Activated naive CD4-positive, alpha-beta T cell treated with anti-CD3 and anti-CD28 coated beads, Interleukin-2, amount 50 U/mL, for 72 hours (primary cell): ENCODE results near the gene MBD3. TPM values are rescaled to one million over a fixed set of nuclear protein-coding genes. Genes with fewer than 3 reads are reported as not detected.
"Not testable (repeated sequence)": the region's sequence is repeated elsewhere in the genome, so short reads cannot be mapped to it uniquely, and the experiment has no call there.

Experiments used
- ATAC-seq, 2 donors: fragments of 150-1000 bp; cut with Tn5 transposase; 2 replicates each; pipeline ENCODE4 v1.10.0; 2021; ENCODE audit warnings: mild to moderate bottlenecking in 2 of 2, moderate library complexity in 2 of 2
- DNase-seq, 2 donors: peaks; one replicate each; pipeline ENCODE4 v3.0.0; 2021 to 2022; ENCODE audit warnings: low spot score in 2 of 2
- H3K27ac Mint-ChIP-seq, 2 donors: one replicate each; pipeline ENCODE4 v1.8.0; 2022; ENCODE audit warnings: mild to moderate bottlenecking in 2 of 2, mixed read lengths in 2 of 2
- H3K36me3 Mint-ChIP-seq, 2 donors: one replicate each; pipeline ENCODE4 v1.8.0; 2022; ENCODE audit warnings: mixed read lengths in 2 of 2
- H3K9me3 Mint-ChIP-seq, 2 donors: one replicate each; pipeline ENCODE4 v1.8.0; 2022; ENCODE audit warnings: mixed read lengths in 2 of 2
- total RNA-seq, 2 donors: library from RNA; stranded (reverse); gene quantifications; one replicate each; pipeline ENCODE4 v1.2.3, GENCODE V29; 2022

MBD3 gene
- total RNA-seq, 2 donors from 2014 or later, result 50.8 to 103 TPM

DNA sequence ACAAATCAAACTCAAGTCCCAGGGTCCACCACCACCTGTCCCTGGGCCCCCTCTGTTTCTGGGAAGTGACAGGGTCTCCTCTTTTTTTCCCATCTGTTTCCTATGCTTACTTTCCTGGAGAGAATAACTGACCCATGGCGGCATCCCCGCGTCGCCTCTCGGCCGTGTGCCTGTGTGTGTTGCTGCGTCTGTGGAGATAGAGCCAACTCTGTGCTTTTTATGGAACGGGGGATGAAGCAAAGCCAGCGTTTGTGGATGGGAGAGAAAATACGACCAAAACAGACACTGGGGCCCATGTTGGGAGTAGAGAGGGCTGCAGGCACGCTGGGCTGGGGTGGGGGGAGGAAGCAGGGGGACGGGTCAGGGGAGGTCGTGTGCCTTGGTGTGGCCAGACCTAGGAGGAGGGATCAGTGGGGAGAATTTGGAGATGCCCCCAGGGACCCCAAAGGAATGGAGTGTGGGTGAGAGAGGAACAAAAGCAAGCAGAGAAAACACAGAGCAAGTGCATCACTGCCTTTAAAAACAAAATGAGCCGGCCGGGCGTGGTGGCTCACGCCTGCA is 52.2 kb downstream of the MBD3 start:
- ATAC-seq (no peak), DNase-seq (no peak)
- H3K27ac Mint-ChIP-seq, result peak overlapping the region in 1 of 2 donors; percentile 66
- no peaks in the 10 kb centered on the region for H3K36me3 Mint-ChIP-seq
- no peaks in the 10 kb centered on the region for H3K9me3 Mint-ChIP-seq

GRCh38 chr19:1539749-1540148 is 52.9 kb downstream of the MBD3 start:
- H3K9me3 Mint-ChIP-seq, H3K27ac Mint-ChIP-seq: not testable (repeated sequence)

DNA sequence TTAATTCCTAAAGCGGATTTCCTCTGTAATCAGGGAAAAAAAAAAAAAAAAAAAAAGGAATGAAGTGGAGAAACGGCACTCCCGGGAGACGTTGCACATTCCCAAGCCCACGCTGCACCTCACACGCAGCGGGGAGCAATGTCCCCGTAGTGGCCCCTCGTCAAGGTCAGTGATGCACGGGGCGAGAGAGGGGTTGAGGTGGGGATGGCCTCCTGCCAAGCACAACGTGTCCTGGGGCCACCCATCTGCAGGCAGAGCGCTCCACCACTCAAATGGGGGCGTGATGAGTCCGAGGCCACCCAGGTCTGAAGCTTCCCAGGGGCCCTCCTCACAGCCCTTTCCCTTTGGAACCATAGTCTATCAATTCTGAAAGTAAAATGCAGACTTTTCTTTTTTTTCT is 53.7 kb downstream of the MBD3 start:
- ATAC-seq (no peak), DNase-seq (no peak)
- H3K27ac Mint-ChIP-seq, result no peak overlapping the region
- no peaks in the 10 kb centered on the region for H3K36me3 Mint-ChIP-seq
- H3K9me3 Mint-ChIP-seq, result no peaks in the 10 kb centered on the region

More at GRCh38 chr19:1539749-1540148, 52.9 kb downstream of the MBD3 start:
- DNase-seq, ATAC-seq, H3K36me3 Mint-ChIP-seq: not testable (repeated sequence)

DNA sequence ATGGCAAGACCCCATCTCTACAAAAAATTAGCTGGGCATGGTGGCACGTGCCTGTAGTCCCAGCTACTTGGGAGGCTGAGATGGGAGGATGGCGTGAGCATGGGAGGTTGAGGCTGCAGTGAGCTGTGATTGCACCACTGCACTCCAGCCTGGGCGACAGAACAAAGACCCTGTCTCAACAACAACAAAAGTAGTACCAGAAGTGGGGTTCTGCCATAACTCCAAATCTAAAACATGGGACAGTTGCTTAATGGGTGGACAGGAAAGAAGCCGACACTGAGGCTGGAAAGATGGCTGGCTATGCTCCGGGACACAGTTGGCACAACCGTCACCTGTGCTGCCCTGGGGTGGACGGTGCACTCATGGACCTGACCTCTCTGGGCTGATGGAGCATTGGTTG is 57.0 kb downstream of the MBD3 start:
- not testable (repeated sequence) for ATAC-seq, H3K36me3 Mint-ChIP-seq, H3K9me3 Mint-ChIP-seq, H3K27ac Mint-ChIP-seq, DNase-seq

DNA sequence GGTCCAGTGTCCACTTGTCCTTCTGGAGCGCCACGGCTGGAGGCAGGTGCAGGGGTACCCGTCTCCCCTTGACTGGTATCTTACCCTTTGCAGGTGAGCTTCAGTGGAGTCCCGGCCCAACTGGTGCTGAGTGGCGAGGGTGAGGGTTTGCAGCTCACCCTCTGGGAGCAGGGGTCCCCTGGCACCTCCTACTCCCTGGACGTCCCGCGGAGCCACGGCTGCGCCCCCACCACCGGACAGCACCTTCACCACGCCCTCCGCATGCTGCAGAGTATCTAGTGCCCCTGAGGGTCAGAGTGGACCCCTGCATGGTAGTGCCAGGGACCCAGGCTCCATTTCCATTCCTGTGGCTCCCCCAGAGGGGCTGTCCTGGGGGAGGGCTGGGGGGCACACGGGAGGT is 57.7 kb downstream of the MBD3 start:
- H3K36me3 Mint-ChIP-seq, result no peaks in the 10 kb centered on the region
- no peaks in the 10 kb centered on the region for H3K9me3 Mint-ChIP-seq
- no peak overlapping the region for H3K27ac Mint-ChIP-seq
- no peak for DNase-seq
- no peak for ATAC-seq

DNA sequence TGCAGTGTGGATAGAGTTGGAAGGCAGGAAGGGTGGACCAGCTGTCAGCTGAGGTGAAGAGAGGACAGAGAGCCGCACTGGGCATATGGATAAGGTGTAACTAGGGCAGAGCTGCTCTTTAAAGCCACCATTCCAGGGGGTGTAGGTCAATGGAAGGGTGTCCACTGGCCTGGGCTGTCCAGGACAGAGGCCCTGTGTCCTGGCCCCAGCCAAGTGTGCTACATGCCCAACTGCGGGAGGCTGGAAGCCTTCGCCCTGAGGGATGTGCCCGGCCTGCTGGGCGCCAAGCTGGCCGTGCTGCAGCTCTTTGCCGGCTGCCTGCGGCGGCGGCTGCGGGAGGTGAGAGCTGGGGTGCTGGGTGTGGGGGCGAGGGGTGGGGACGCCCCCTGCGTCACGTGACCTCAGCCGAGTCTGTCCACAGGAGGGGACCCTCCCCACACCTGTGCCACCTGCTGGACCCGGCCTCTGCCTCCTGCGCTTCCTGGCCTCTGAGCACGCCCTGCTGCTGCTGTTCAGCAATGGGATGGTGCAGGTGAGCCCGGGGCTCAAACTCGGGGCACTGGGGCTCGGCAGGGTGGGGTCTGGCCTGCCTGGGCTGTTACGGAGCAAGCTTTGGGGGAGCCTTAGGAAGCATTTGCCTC is 59.0 kb downstream of the MBD3 start:
- DNase-seq (no peak), ATAC-seq (no peak)
- H3K27ac Mint-ChIP-seq, result no peak overlapping the region
- no peaks in the 10 kb centered on the region for H3K36me3 Mint-ChIP-seq
- no peaks in the 10 kb centered on the region for H3K9me3 Mint-ChIP-seq

DNA sequence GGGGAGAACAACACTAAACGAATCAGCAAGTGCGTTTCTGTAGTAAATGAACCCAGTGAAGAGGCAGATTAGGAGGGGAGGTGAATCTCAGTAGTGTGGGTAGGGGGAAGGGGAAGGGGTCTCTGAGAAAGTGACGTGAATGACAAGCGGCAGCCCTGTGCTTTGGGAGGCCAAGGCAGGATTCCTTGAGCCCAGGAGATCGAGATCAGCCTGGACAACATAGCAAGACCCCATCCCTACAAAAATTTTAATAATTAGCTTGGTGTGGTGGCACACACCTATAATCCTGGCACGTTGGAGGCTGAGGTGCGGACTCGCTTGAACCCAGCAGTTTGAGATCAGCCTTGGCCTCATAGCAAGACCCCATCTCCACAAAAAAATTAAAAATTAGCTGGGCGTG is 60.7 kb downstream of the MBD3 start:
- no peaks in the 10 kb centered on the region for H3K9me3 Mint-ChIP-seq
- H3K36me3 Mint-ChIP-seq, result no peaks in the 10 kb centered on the region
- H3K27ac Mint-ChIP-seq, result no peak overlapping the region
- ATAC-seq (no peak), DNase-seq (no peak)

DNA sequence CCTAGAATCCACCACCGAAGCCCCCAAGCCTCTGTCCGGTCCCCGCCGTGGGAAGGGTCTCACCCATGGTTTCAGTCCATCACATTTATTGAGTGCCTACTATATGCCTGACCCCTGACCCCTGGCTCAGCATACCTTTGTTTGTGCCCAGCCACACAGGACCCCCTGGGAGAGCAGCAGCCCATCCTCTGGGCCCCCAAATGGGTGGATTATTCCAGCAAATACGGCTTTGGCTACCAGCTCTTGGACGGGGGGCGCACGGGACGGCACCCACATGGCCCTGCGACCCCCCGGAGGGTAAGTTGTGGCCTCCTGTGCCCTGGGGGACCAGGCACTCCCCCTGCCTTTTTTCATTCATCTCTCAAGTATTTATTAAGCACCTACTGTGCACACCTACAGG is 61.1 kb downstream of the MBD3 start:
- Mint-ChIP-seq H3K9me3 (no peaks in the 10 kb centered on the region), H3K36me3 (no peaks in the 10 kb centered on the region), H3K27ac (no peak overlapping the region)
- DNase-seq (no peak), ATAC-seq (no peak)

- not testable (repeated sequence) for H3K9me3 Mint-ChIP-seq, H3K36me3 Mint-ChIP-seq, H3K27ac Mint-ChIP-seq, ATAC-seq, DNase-seq
Measured at GRCh38 chr19:1530856-1531255, 61.8 kb downstream of the MBD3 start.

DNA sequence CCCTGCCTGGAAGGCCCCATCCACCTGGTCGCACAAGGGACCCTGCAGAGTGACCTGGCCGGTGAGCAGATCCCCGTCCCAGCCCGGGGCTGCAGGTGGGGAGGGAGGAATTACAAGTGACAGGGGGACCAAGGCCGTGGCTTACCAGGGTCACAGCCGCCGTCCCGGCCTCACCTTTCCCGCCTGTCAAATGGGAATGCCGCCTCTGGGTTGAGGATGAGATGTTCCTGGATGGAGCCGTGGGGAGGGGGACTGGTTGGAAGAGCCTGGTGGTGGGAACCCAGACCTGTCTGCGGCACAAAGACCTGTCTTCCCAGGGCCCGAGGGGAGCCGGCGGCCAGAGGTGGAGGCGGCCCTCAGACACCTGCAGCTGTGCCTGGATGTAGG is 63.2 kb downstream of the MBD3 start:
- H3K27ac Mint-ChIP-seq, result no peak overlapping the region
- H3K36me3 Mint-ChIP-seq, result peaks cover 0 to 5% of the 10 kb centered on the region in 2 donors
- ATAC-seq, result no peak
- DNase-seq, result no peak
- H3K9me3 Mint-ChIP-seq, result no peaks in the 10 kb centered on the region

GRCh38 chr19:1528596-1529429 is 63.9 kb downstream of the MBD3 start:
- H3K36me3 Mint-ChIP-seq, result peaks cover 0 to 7% of the 10 kb centered on the region in 2 donors
- ATAC-seq (no peak), DNase-seq (no peak)
- no peak overlapping the region for H3K27ac Mint-ChIP-seq
- no peaks in the 10 kb centered on the region for H3K9me3 Mint-ChIP-seq

- no peaks in the 10 kb centered on the region for H3K9me3 Mint-ChIP-seq
- no peak overlapping the region for H3K27ac Mint-ChIP-seq
- peaks cover 0 to 7% of the 10 kb centered on the region in 2 donors for H3K36me3 Mint-ChIP-seq
- ATAC-seq (no peak), DNase-seq (no peak)
Measured at GRCh38 chr19:1527650-1528309, 64.9 kb downstream of the MBD3 start.

DNA sequence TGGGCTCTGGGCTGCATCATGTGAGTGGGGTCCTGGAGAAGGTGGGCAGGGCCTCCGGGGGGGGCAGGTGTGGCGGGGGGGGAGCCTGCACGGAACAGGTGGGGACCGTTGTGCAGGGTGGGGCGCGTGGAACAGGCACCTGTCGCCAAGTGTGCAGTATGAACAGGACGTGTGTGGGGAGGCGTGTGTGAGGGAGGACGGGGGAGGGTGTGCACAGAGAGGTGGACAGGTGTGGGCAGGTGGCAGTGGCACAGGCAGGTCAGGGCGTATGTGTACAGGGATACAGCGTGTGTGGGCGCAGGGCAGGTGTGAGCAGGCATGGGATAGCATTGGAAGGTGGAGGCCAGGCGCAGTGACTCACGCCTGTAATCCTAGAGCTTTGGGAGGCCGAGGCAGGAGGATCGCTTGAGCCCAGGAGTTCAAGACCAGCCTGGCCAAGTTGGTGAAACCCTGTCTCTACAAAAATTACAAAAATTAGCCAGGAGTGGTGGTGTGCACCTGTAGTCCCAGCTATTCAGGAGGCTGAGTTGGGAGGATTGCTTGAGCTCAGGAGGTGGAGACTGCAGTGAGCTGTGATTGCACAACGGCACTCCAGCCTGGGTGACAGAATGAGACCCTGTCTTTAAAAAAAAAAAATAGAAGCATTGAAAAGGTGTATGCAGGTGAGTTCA is 65.6 kb downstream of the MBD3 start:
- no peak for DNase-seq
- ATAC-seq, result no peak
- Mint-ChIP-seq H3K9me3 (no peaks in the 10 kb centered on the region), H3K27ac (no peak overlapping the region), H3K36me3 (peaks cover 0 to 7% of the 10 kb centered on the region in 2 donors)

GRCh38 chr19:1526066-1526778 is 66.4 kb downstream of the MBD3 start:
- no peaks in the 10 kb centered on the region for H3K9me3 Mint-ChIP-seq
- no peak for DNase-seq
- peaks cover 0 to 7% of the 10 kb centered on the region in 2 donors for H3K36me3 Mint-ChIP-seq
- no peak overlapping the region for H3K27ac Mint-ChIP-seq
- ATAC-seq, result no peak

GRCh38 chr19:1525343-1525742 is 67.3 kb downstream of the MBD3 start:
- Mint-ChIP-seq H3K9me3 (no peaks in the 10 kb centered on the region), H3K27ac (no peak overlapping the region), H3K36me3 (peaks cover 0 to 7% of the 10 kb centered on the region in 2 donors)
- ATAC-seq (no peak), DNase-seq (no peak)

DNA sequence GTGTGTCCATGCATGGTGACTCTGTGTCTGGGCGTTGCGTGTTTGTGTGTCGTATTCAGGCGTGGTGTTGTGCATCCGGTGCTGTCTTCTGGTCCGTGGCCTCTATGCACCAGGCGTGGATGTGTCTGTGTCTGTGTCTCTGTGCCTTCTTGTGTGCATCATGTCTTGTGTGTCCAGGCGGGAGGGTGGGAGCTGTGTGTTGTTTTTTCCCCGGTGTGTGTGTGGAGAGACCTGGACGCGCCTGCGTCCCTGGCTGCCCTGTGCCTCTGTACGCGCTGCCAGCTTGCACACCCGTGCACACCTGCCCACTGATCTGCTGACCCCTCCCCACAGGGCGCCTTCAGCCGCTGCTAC is 67.7 kb downstream of the MBD3 start:
- ATAC-seq (no peak), DNase-seq (no peak)
- H3K36me3 Mint-ChIP-seq, result peaks cover 0 to 7% of the 10 kb centered on the region in 2 donors
- H3K9me3 Mint-ChIP-seq, result no peaks in the 10 kb centered on the region
- no peak overlapping the region for H3K27ac Mint-ChIP-seq
